HG03439 (cell line): ENCODE data around the gene STUM.
"Not testable (repeated sequence)": the region's sequence is repeated elsewhere in the genome, so short reads cannot be mapped to it uniquely, and the experiment has no call there.

ENCODE experiments used
- ATAC-seq: cut with Tn5 transposase; IDR thresholded peaks from one replicate; pipeline ENCODE4 v1.9.1; 2021; ENCODE audit warnings: mild to moderate bottlenecking, moderate library complexity; ENCODE audit not compliant: unreplicated experiment

The STUM gene

DNA sequence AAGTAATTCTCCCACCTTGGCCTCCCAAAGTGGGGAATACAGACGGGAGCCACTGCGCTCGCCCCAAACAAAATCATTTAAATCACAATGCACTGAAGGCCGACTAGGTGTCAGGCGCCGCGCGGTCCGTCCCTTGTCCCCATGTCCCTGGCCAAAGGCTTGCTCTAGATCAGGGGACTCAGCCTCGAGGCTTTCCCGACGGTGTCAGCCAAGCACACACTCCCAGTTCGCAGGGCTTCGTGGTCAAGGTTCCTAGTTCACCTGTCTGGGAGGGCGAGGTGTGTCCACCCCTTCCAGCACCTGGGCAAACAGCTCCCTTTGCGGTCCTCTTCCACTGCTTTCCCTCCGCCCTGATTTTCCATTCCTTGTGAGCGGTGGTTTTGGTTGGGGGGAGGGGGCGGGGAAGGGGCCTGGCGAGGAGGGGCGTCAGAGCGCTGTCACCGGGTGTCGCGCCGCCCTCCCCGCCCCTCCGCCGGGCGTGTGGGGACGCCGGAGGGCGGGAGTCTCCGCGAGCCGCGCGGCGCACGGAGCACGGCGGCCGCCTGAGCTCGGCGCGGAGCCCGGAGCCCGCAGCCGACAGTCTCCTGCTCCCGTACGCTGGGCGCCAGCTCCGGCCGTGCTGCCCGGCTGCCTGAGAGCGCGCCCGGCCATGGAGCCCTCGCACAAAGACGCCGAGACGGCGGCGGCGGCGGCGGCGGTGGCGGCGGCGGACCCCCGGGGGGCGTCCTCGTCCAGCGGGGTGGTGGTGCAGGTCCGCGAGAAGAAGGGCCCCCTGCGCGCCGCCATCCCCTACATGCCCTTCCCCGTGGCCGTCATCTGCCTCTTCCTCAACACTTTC is at the start of gene STUM:
Gene STUM, plus strand, starts transcription at position 509 of the 838 bp plus-strand sequence. Its CDS starts 141 bp downstream, at position 650.
- no peak for ATAC-seq

GRCh38 chr1:226499699-226500098 is 48.9 kb upstream of the STUM start:
- ATAC-seq: not testable (repeated sequence)

- ATAC-seq: no peak
Measured at GRCh38 chr1:226506021-226506420, 42.5 kb upstream of the STUM start.

DNA sequence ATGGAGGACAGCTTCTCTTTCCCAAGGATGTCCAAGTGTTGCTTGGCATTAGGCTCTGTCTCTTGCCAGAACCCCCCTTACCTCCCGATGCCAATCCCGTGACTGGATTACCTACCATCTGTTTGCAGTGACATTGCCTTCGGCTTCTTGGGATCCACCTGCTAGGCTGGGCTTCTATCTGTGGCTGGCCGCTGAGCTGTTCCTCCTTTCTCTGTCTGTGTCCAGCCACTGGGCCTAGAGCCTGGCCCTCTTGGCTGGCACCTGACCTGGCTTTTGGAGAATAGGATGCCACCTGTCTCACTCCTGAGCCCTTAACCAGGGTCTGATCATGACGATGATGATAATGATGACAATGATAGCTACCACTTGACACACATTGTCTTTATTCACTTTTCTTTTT is 41.6 kb upstream of the STUM start:
- ATAC-seq: no peak

- ATAC-seq: no peak
Measured at GRCh38 chr1:226510453-226510852, 38.1 kb upstream of the STUM start.

DNA sequence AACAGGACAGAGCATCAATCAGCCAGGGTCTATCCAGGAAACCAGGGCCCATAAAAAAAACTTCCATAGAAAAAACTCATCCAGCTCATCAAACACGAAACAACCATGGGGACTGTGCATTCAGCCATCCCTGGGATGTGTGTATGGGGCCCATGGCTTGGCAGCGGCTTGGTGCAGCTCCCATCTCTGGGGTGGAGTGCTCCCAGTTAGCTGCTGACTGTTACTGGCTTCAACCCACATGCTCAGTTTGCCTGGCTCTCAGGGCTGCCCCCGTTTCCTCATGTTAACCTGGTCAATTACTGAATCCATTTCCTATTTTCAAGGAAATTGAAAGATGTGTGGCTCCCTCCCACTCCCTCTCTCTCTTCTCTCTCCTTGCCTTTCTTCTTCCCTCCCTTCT is 37.3 kb upstream of the STUM start:
- ATAC-seq: no peak

- no peak for ATAC-seq
Measured at GRCh38 chr1:226512076-226512728, 36.4 kb upstream of the STUM start.

DNA sequence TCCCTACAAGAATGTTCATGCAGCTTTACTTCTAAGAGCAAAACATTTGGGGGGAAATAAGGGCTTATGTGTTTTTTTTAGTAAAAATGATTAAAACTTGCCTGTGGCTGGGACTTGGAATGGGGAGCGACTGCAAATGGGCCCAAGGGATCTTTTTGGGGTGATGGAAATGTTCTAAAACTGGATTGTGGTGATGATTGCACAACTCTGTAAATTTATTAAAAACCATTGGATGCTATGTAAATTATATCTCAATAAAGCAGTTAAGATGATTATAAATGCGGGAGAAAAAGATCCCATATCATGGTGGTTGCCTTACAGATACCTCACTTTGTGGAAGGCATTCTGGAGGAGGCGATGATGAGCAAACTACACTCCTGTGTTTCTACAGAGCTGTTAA is 30.2 kb upstream of the STUM start:
- no peak for ATAC-seq

GRCh38 chr1:226519135-226519534 is 29.4 kb upstream of the STUM start:
- ATAC-seq: no peak

DNA sequence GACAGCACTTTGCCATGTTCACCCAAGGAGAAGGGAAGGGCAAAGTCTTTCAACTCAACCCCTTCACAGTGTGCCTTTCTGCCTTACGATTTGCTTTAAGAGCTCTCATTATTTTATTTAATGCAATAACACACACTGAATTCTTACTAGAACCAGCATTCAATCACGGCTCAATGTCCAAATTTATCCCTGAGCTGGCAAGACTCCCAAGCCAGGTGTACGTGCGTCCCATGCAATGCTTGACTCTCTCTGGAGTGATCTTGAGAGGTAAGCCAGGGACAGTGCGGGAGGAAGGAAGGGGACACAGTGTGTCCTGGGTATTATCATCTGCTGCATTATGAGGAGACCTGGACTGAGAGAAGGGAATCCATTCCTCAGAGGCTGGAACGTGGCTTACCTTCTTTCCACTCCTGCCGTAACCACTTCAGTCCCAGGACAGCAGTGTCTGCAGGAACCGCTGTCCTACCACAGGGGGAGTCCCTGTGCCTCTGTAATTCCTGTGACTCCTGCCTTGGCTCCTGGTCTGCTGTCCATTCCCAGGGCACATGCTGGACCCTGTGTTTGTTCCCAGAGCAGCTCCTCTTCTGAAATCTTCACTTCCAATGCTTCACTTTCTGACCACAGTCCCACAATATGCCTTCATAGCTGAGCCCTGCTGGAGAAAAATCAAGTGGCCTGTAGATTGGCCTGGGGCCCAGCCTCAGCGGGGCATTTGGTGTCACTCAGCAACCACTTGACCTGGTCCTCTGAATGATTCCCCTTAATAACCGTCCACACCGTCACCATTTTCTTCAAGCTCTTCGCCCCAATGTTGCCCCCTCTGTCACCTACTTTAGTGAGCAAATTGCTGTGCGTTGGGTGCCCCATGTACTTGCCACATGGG is 28.6 kb upstream of the STUM start:
- ATAC-seq: no peak

DNA sequence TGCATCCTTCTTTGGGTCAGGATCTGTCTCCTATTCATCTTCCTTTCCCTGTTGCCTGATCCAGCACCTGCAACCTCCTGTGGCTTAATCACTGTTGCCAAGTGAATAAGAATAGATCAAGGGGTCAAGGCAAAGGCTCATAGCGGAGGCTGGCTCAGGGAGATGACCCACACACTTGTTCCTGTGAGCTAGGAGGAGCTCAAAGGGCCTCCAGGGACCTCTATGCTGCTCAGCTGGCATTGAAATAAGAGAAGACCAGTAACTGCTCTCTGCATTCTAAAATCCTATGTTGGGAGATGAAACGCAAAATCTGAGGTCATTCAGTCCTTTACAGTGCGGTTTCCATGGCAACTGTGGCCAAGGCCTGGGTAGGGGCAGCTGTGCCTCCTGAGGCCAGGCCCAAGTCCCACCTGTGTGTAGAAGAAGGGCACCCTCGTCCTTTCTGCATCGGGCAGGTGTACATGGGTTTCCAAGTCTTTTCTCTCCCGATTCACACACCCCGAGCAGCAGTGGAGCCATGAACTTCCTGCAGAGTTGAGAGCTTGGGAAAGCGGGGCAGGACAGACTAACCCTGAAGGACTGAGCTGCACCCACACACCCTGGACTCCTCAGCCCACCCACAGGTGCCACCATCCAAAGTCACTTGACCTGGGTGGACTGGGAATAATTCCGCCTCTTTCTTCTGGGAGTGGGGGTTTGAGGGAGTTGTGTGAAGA is 27.8 kb upstream of the STUM start:
- ATAC-seq: no peak

GRCh38 chr1:226523646-226524406 is 24.7 kb upstream of the STUM start:
- ATAC-seq: no peak

- no peak for ATAC-seq
Measured at GRCh38 chr1:226524547-226524946, 24.0 kb upstream of the STUM start.

DNA sequence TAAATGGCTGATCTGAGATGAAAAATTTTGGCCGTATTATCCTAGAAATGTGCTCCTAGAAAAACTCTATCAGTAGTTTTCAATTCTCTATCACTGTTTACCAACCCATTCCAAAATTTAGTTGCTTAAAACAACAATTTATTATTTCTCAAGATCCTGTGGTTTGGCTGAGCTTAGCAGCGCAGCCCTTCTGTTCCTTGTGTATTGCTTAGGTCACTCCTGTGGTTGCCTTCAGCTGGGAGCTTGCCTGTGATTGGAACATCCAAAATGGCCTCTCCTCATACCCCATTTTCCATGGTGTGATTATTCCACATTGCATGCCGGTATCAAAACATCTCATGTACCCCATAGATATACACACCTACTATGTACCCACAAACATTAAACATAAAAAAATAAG is 22.8 kb upstream of the STUM start:
- no peak for ATAC-seq

DNA sequence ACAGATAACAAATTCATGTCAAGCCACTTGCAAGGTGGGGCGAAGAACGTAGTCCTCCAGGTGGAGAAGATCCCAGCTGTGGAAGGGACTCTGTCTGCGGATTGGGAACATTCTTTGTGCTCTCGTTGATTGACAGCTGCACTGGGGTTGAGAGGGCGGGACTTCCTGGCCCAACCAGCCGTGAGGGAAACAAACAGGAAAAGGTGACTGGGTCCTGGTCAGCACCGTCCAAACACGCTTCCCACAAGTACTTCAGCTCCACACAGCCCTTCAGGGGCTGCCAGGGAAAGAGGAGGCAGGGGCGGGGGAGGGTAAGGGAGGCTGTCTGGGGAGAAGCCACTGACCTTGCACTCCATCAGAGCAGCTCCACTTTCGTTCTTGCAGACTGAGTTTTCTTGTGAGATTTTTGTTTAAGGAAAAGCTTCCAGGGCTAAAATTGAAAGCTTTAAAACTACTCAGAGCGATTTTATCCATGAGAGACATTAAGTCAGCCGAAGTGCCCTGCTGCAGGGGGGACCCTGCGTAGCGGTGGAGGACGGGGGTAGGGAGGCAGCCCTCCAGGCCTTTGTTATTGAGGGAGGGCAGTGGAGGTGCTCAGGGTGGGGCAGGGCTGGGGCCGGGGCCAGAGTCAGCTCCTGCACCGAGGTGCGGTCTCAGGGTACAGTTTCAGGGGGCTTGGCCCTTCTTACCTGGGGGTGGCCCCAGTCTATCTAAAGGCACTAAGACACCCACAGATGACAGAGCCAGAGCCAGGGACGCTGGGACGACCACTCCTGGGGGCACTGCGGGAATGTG is 21.6 kb upstream of the STUM start:
- ATAC-seq: no peak

- no peak for ATAC-seq
Measured at GRCh38 chr1:226529891-226530290, 18.7 kb upstream of the STUM start.

- no peak for ATAC-seq
Measured at GRCh38 chr1:226530591-226530990, 18.0 kb upstream of the STUM start.

- no peak for ATAC-seq
Measured at GRCh38 chr1:226531360-226532093, 17.0 kb upstream of the STUM start.

GRCh38 chr1:226532553-226532952 is 16.0 kb upstream of the STUM start:
- ATAC-seq: no peak
